Heart right ventricle (tissue), 16 donors: Measurements from ENCODE around the gene TUBA1A. TPM values are rescaled to one million over a fixed set of nuclear protein-coding genes. Genes with fewer than 3 reads are reported as not detected.
A peak's percentile ranks its signal among the peaks of the same experiment; 100 is the strongest.

ENCODE experiments used
- ATAC-seq, 8 donors: fragments of 200-7000 bp; cut with Tn5 transposase; one replicate each; pipeline ENCODE4 v1.9.1; 2020; ENCODE audit warnings: mild to moderate bottlenecking in 8 of 8, moderate library complexity in 8 of 8, moderate number of reproducible peaks in 1 of 8
- DNase-seq, 2 donors: peaks; one replicate each; pipeline ENCODE4 v3.0.0-alpha.2; 2020
- H3K27ac ChIP-seq, 10 donors: fragments of 200-600 bp; sonication (generic) in 2 of 10; one replicate each; pipeline versions ENCODE4 v1.5.0 to v1.8.0; 2020 to 2022; ENCODE audit warnings: mild to moderate bottlenecking in 3 of 10
- H3K27me3 ChIP-seq, 7 donors: fragments of 200-600 bp; one replicate each; pipeline ENCODE4 v1.8.0; 2021 to 2022; ENCODE audit warnings: mild to moderate bottlenecking in 2 of 7
- H3K36me3 ChIP-seq, 9 donors: fragments of 200-600 bp; sonication (generic) in 1 of 9; one replicate each; pipeline versions ENCODE4 v1.5.0 to v1.8.0; 2020 to 2022; ENCODE audit warnings: mild to moderate bottlenecking in 2 of 9
- H3K4me1 ChIP-seq, 9 donors: fragments of 200-600 bp; sonication (generic) in 1 of 9; one replicate each; pipeline versions ENCODE4 v1.5.0 to v1.8.0; 2020 to 2022; ENCODE audit warnings: mild to moderate bottlenecking in 4 of 9
- H3K4me3 ChIP-seq, 10 donors: fragments of 200-600 bp; sonication (generic) in 2 of 10; one replicate each; pipeline versions ENCODE4 v1.5.0 to v1.8.0; 2020 to 2022; ENCODE audit warnings: mild to moderate bottlenecking in 7 of 10, moderate library complexity in 2 of 10
- H3K9me3 ChIP-seq, 11 donors: fragments of 200-600 bp in 10 of 11; sonication (generic) in 2 of 11; one replicate each; pipeline versions ENCODE4 v1.5.0 to v1.8.0; 2013 to 2022; ENCODE audit warnings: mild to moderate bottlenecking in 2 of 11, control low read depth in 1 of 11, moderate library complexity in 1 of 11
- CTCF ChIP-seq, 9 donors: fragments of 200-600 bp; sonication (generic) in 2 of 9; IDR thresholded peaks; one replicate each; pipeline versions ENCODE4 v1.5.0 to v1.8.0; 2021 to 2022; ENCODE audit warnings: antibody characterized with exemption in 9 of 9, mild to moderate bottlenecking in 5 of 9, moderate library complexity in 1 of 9
- WGBS, 2 donors: extraction: QIAGEN DNeasy Blood & Tissue Kit; methylation state at CpG; one replicate each; pipeline ENCODE4 v1.1.7; 2013; ENCODE audit warnings: inconsistent platforms in 1 of 2; 5-methylcytosine and 5-hydroxymethylcytosine counted together
- intact Hi-C, 10 donors: fragments of 100-400 bp; cut with DNase I; formaldehyde crosslinking; loops; one replicate each; pipeline versions ENCODE4 v1.11.1 to v1.14.2; 2022
- polyA plus RNA-seq, 2 donors: library from polyadenylated mRNA; stranded (reverse); fragments of 200-250 nt; gene quantifications; one replicate each; pipeline ENCODE4 v1.2.3, GENCODE V29; 2013
- total RNA-seq, 10 donors: library from RNA; stranded (reverse); fragmentation: NEBNext Ultra II Directional in 3 of 10; extraction: Animal tissue kit (Norgen Biotek cat#: 25700) in 3 of 10; gene quantifications; one replicate each; pipeline versions ENCODE4 v1.2.1 to v1.2.4, GENCODE V29; 2021 to 2023
- donor health status: Arrhythmogenic right ventricular cardiomyopathy.
- donor health status: ischemic (EF 13 %, LVEDD 7.1; RV severe dilation, severe dysfunction).
- donor health status: healthy with polysubstance abuse.
- donor health status: DM: no; HTN: yes; CAD: no.
- donor health status: DM: no; HTN: no; CAD: no.
- donor health status: ischemic (EF 25% LVEDD 6.9; RV normal size, moderate dysfunction).
- donor health status: ischemic (EF 25% LVEDD 5.7; RV mildly dilated, moderate dysfunction).
- donor health status: healthy.
- donor health status: DM: yes; HTN: yes; CAD: no.
- donor health status: Ischemic cardiomyopathy.
- donor health status: ischemic (EF 35%, LVEDD 5.7; RV mildly dilated, moderate dysfunction).
- donor health status: nonischemic (EF 11% LVEDD 7.7; RV severe dilation, severe dysfunction).
- donor health status: DM: yes; HTN: yes; CAD: no.
- donor health status: PGD.
- donor health status: ischemic (EF 29% LVEDD 5.4; RV normal size, mild dysfunction).
- donor health status: nonischemic (EF 23%, LVEDD 6.1; RV moderate dilation, normal function).

TUBA1A gene
- total and polyA plus RNA-seq, 12 donors = 45.2 to 287 (median 134) TPM

- H3K9me3 ChIP-seq = no peaks in the 10 kb centered on the region
- WGBS, 2 donors = 8 to 13% methylated on average over 4 of the region's 4 CpGs
- no peaks in the 10 kb centered on the region for H3K36me3 ChIP-seq
- H3K27ac ChIP-seq = peak overlapping the region; percentile 10 to 88 (median 70)
- H3K4me3 ChIP-seq = peak overlapping the region in 2 of 10 donors; percentile 17 to 24
- H3K27me3 ChIP-seq = no peaks in the 10 kb centered on the region
- peak in 1 of 2 donors; percentile 43 for DNase-seq
- H3K4me1 ChIP-seq = peaks cover 4 to 43% (median 23%) of the 10 kb centered on the region in 9 donors
- TF ChIP-seq CTCF (IDR thresholded peaks at IDR 0.05) = no peak
- intact Hi-C loops = no loop called here
- ATAC-seq = peak; percentile 52 to 88 (median 76)
Measured at GRCh38 chr12:49201595-49202295, 12.9 kb upstream of the TUBA1A start.

- Histone ChIP-seq H3K27me3 (no peaks in the 10 kb centered on the region), H3K4me3 (peak overlapping the region in 2 of 10 donors; percentile 17 to 24), H3K27ac (peak overlapping the region; percentile 10 to 88 (median 70)), H3K9me3 (no peaks in the 10 kb centered on the region), H3K4me1 (peaks cover 4 to 49% (median 23%) of the 10 kb centered on the region in 9 donors), H3K36me3 (no peaks in the 10 kb centered on the region)
- no peak for TF ChIP-seq CTCF (IDR thresholded peaks at IDR 0.05)
- DNase-seq (no peak), ATAC-seq (peak in 7 of 8 donors; percentile 72 to 92 (median 85))
- intact Hi-C loops = no loop called here
- 6 to 9% methylated on average over 4 of the region's 4 CpGs for WGBS, 2 donors
Measured at GRCh38 chr12:49200919-49201594, 12.2 kb upstream of the TUBA1A start.

- H3K27me3 ChIP-seq = no peaks in the 10 kb centered on the region
- no peak overlapping the region for H3K4me3 ChIP-seq
- DNase-seq (peak; percentile 48 to 73), ATAC-seq (peak in 2 of 8 donors; percentile 50 to 61)
- H3K9me3 ChIP-seq = no peaks in the 10 kb centered on the region
- peak overlapping the region in 4 of 10 donors; percentile 7 to 54 (median 37) for H3K27ac ChIP-seq
- intact Hi-C loops = no loop called here
- 66 to 67% methylated on average over 11 of the region's 11 CpGs for WGBS, 2 donors
- TF ChIP-seq CTCF (IDR thresholded peaks at IDR 0.05) = no peak
- peaks cover 4 to 59% (median 23%) of the 10 kb centered on the region in 9 donors for H3K4me1 ChIP-seq
- no peaks in the 10 kb centered on the region for H3K36me3 ChIP-seq
Measured at GRCh38 chr12:49198431-49199155, 9.7 kb upstream of the TUBA1A start.

- 74 to 76% methylated on average over 5 of the region's 5 CpGs for WGBS, 2 donors
- no peak for TF ChIP-seq CTCF (IDR thresholded peaks at IDR 0.05)
- ATAC-seq = no peak
- Histone ChIP-seq H3K4me1 (peaks cover 4 to 56% (median 23%) of the 10 kb centered on the region in 9 donors), H3K27ac (peak overlapping the region in 1 of 10 donors; percentile 8), H3K27me3 (no peaks in the 10 kb centered on the region), H3K9me3 (no peaks in the 10 kb centered on the region), H3K36me3 (peaks cover 0 to 3% (median 0%) of the 10 kb centered on the region in 9 donors), H3K4me3 (no peak overlapping the region)
- intact Hi-C loops = no loop called here
- no peak for DNase-seq
Measured at GRCh38 chr12:49197256-49197655, 8.4 kb upstream of the TUBA1A start.
